SKM-1 (cell line): ENCODE results near the gene EIF2D.
"Not testable (repeated sequence)": the region's sequence is repeated elsewhere in the genome, so short reads cannot be mapped to it uniquely, and the experiment has no call there.

Experiments used
- DNase-seq: peaks from one replicate; lab custom pipeline; 2025; ENCODE audit not compliant: unreplicated experiment; lab: John Stamatoyannopoulos, UW

Gene EIF2D

GRCh38 chr1:206635080-206635977, 23.1 kb upstream of the EIF2D start, which contains the start of gene DYRK3:
TSS of gene DYRK3 (plus strand) at chr1:206635536. CDS start at chr1:206635704, 168 bp downstream.
- DNase-seq: peak; percentile 92

- DNase-seq: peak; percentile 87
These were observed 22.3 kb upstream of the EIF2D start for GRCh38 chr1:206634365-206635079.

- DNase-seq: no peak
These were observed 21.4 kb upstream of the EIF2D start for GRCh38 chr1:206633708-206634121.

- peak; percentile 68 for DNase-seq
These were observed 18.8 kb upstream of the EIF2D start for GRCh38 chr1:206631085-206631509.

- no peak for DNase-seq
These were observed 16.7 kb upstream of the EIF2D start for GRCh38 chr1:206628916-206629315.

GRCh38 chr1:206626396-206626795, 14.1 kb upstream of the EIF2D start:
- DNase-seq: not testable (repeated sequence)

GRCh38 chr1:206609229-206609991, 2.9 kb downstream of the EIF2D start:
- no peak for DNase-seq

GRCh38 chr1:206608108-206608698, 4.1 kb downstream of the EIF2D start:
- peak; percentile 10 for DNase-seq

- peak; percentile 55 for DNase-seq
These were observed 5.4 kb downstream of the EIF2D start for GRCh38 chr1:206606867-206607266.

- DNase-seq: no peak
These were observed 7.4 kb downstream of the EIF2D start for GRCh38 chr1:206604861-206605260.

- no peak for DNase-seq
These were observed 11.7 kb downstream of the EIF2D start for GRCh38 chr1:206600527-206600926.

GRCh38 chr1:206596319-206596666, 16.0 kb downstream of the EIF2D start:
- no peak for DNase-seq

- DNase-seq: no peak
These were observed 16.5 kb downstream of the EIF2D start for GRCh38 chr1:206595581-206596318.

GRCh38 chr1:206593351-206593925, 18.8 kb downstream of the EIF2D start:
- DNase-seq: no peak

- no peak for DNase-seq
These were observed 20.6 kb downstream of the EIF2D start for GRCh38 chr1:206591696-206592095.

GRCh38 chr1:206591226-206591625, 21.0 kb downstream of the EIF2D start:
- no peak for DNase-seq

- no peak for DNase-seq
These were observed 22.1 kb downstream of the EIF2D start for GRCh38 chr1:206590025-206590758.

- DNase-seq: no peak
These were observed 23.1 kb downstream of the EIF2D start for GRCh38 chr1:206589206-206589605.

- no peak for DNase-seq
These were observed 23.8 kb downstream of the EIF2D start for GRCh38 chr1:206588492-206588891.
